ENCODE data around the gene IST1. TPM values are rescaled to one million over a fixed set of nuclear protein-coding genes. Genes with fewer than 3 reads are reported as not detected.

The IST1 gene
- total and polyA plus RNA-seq, 2 experiments from 2014 or later, result 102 to 175 TPM

DNA sequence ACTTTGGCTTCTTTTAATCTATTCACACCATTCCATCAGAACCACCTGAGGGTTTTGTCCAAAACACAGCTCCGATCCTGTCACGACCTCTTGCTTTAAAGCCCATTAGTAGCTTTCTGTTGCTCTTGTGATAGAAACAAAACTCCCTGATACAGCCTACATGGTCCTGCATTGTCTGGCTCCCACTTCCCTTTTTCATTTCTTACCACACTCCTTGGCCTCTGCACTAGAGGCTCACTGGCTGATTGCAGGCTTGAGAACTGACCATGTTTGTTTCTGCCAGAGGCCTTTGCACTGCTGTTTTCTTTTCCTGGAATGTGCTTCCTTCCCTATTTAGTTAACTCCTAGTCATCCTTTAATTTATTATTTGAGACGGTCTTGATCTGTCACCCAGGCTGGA is 23.7 kb downstream of the IST1 start:
- DNase-seq, result no peak
- Histone ChIP-seq H3K79me2 (ENCODE audit: insufficient read depth) (peaks cover 100% of the 10 kb centered on the region), H3K36me3 (ENCODE audit: low read depth) (peaks cover 79% of the 10 kb centered on the region), H3K4me3 (no peak overlapping the region), H3K9me3 (ENCODE audit: low read depth) (no peaks in the 10 kb centered on the region), H3F3A (ENCODE audit: insufficient read depth) (peaks cover 29% of the 10 kb centered on the region), H3K9me2 (ENCODE audit: insufficient read depth) (no peaks in the 10 kb centered on the region), H3K4me1 (ENCODE audit: insufficient read depth) (peaks cover 21% of the 10 kb centered on the region), H2AFZ (no peak overlapping the region), H3K4me2 (ENCODE audit: unreplicated experiment) (no peak overlapping the region), H3K9ac (no peak overlapping the region), H3K27me3 (replicated peaks; ENCODE audit: insufficient read depth) (no peaks in the 10 kb centered on the region), H4K20me1 (ENCODE audit: insufficient read depth) (peaks cover 40% of the 10 kb centered on the region), H3K27ac (no peak overlapping the region)
- 97 to 98% methylated on average over 3 of the region's 3 CpGs for WGBS, 2 experiments (ENCODE audit: low coverage in 1 of 2, low lambda C conversion rate in 2 of 2, missing lambda C conversion rate in 2 of 2)
- no peak for TF ChIP-seq EZH2phosphoT487 (IDR thresholded peaks at IDR 0.05; ENCODE audit: insufficient read depth, low read depth)
- TF ChIP-seq EZH2 (IDR thresholded peaks at IDR 0.05; ENCODE audit: insufficient read depth, poor library complexity, severe bottlenecking), result no peak
- in situ Hi-C loops (cut with MboI), result no loop called here

DNA sequence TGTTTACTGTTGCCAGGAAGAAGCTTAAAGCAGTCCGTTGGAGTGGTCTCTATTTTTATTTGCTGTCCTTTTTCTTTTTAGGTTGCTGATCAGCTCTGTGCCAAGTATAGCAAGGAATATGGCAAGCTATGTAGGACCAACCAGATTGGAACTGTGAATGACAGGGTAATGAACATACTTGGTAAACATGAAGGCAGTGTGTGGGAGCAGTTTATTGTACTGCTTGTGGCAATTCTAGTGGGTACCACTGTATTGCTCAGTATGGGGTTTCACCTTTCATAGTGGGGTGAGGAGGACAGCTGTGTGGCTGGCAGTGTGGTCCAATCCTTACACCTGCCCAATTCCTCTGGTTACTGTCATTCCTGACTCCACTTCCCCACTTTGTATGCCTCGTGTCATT is 25.3 kb downstream of the IST1 start:
- Histone ChIP-seq H3K4me3 (no peak overlapping the region), H4K20me1 (ENCODE audit: insufficient read depth) (peaks cover 27% of the 10 kb centered on the region), H3K9me3 (ENCODE audit: low read depth) (no peaks in the 10 kb centered on the region), H3K4me2 (ENCODE audit: unreplicated experiment) (no peak overlapping the region), H3K27me3 (replicated peaks; ENCODE audit: insufficient read depth) (no peaks in the 10 kb centered on the region), H3K36me3 (ENCODE audit: low read depth) (peaks cover 82% of the 10 kb centered on the region), H3K27ac (no peak overlapping the region), H3K9ac (no peak overlapping the region), H3K9me2 (ENCODE audit: insufficient read depth) (no peaks in the 10 kb centered on the region), H3F3A (ENCODE audit: insufficient read depth) (peaks cover 36% of the 10 kb centered on the region), H3K79me2 (ENCODE audit: insufficient read depth) (peaks cover 96% of the 10 kb centered on the region), H3K4me1 (ENCODE audit: insufficient read depth) (peaks cover 25% of the 10 kb centered on the region), H2AFZ (no peak overlapping the region)
- 94 to 97% methylated on average over 2 of the region's 2 CpGs for WGBS, 2 experiments (ENCODE audit: low coverage in 1 of 2, low lambda C conversion rate in 2 of 2, missing lambda C conversion rate in 2 of 2)
- no peak for TF ChIP-seq EZH2phosphoT487 (IDR thresholded peaks at IDR 0.05; ENCODE audit: insufficient read depth, low read depth)
- no peak for TF ChIP-seq EZH2 (IDR thresholded peaks at IDR 0.05; ENCODE audit: insufficient read depth, poor library complexity, severe bottlenecking)
- in situ Hi-C loops (cut with MboI), result no loop called here
- DNase-seq, result no peak

DNA sequence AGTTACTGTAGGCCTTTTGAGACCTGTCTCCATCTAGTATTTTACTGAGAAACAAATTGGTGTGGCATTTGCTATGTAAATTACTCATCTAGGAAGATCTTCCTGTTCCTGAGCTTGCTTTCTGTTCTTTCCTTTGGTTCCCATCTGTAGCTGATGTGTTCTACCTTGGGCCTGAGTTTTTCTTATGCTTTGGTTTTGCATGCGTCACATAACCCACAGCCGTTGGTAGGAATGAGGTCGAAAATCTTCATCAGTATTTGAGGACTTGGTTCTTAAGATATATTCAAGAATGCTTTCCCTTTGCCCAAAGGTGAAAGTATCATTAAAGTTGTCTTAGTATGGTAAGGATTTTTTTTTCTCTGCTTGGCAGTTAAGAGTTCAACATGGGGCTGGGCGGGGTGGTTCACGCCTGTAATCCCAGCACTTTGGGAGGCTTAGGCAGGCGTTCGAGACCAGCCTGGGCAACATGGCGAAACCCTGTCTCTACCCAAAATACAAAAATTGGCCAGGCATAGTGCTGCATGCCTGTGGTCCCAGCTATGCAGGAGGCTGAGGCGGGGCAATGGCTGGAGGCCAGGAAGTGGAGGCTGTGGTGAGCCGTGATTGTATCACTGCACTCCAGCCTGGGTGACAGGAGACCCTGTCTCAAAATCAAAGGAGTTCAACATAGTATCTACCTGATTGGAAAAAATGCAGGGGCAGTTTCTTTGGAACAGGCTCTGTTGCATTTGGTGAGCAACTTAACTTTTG is 28.8 kb downstream of the IST1 start:
- Histone ChIP-seq H3K9me3 (ENCODE audit: low read depth) (no peaks in the 10 kb centered on the region), H3K27ac (no peak overlapping the region), H3F3A (ENCODE audit: insufficient read depth) (peaks cover 45% of the 10 kb centered on the region), H3K4me3 (no peak overlapping the region), H3K4me2 (ENCODE audit: unreplicated experiment) (no peak overlapping the region), H3K9ac (no peak overlapping the region), H3K9me2 (ENCODE audit: insufficient read depth) (no peaks in the 10 kb centered on the region), H4K20me1 (ENCODE audit: insufficient read depth) (peaks cover 19% of the 10 kb centered on the region; the same call in 1 of the 2 replicates), H3K4me1 (ENCODE audit: insufficient read depth) (peaks cover 37% of the 10 kb centered on the region), H2AFZ (no peak overlapping the region), H3K79me2 (ENCODE audit: insufficient read depth) (peaks cover 78% of the 10 kb centered on the region), H3K27me3 (replicated peaks; ENCODE audit: insufficient read depth) (no peaks in the 10 kb centered on the region), H3K36me3 (ENCODE audit: low read depth) (peaks cover 73% of the 10 kb centered on the region)
- in situ Hi-C loops (cut with MboI), result no loop called here
- peak; percentile 29 for DNase-seq
- TF ChIP-seq EZH2phosphoT487 (IDR thresholded peaks at IDR 0.05; ENCODE audit: insufficient read depth, low read depth) (no peak), EZH2 (IDR thresholded peaks at IDR 0.05; ENCODE audit: insufficient read depth, poor library complexity, severe bottlenecking) (no peak)
- 87% methylated on average over 10 of the region's 10 CpGs for WGBS, 2 experiments (ENCODE audit: low coverage in 1 of 2, low lambda C conversion rate in 2 of 2, missing lambda C conversion rate in 2 of 2)

DNA sequence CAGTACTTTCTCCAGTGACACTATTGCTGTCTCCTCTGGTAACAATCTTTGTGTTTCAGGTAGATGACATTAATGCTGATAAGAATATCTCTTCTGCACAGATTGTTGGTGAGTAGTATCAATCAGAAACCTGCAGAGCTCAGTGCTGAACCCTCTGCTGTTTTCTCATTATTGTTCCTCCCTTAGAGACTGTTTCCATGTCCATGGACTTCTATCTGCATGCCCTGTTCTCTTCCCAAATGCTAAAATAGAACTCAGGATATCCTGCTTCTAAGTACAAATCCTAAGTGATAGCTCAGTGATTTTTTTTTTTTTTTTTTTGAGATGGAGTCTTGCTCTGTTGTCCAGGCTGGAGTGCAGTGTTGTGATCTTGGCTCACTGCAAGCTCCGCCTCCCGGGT is 29.4 kb downstream of the IST1 start:
- Histone ChIP-seq H3K79me2 (ENCODE audit: insufficient read depth) (peaks cover 78% of the 10 kb centered on the region), H2AFZ (no peak overlapping the region), H3F3A (ENCODE audit: insufficient read depth) (peaks cover 39% of the 10 kb centered on the region), H3K27me3 (replicated peaks; ENCODE audit: insufficient read depth) (no peaks in the 10 kb centered on the region), H3K9ac (no peak overlapping the region), H3K4me3 (no peak overlapping the region), H4K20me1 (ENCODE audit: insufficient read depth) (peaks cover 14% of the 10 kb centered on the region; the same call in 1 of the 2 replicates), H3K4me1 (ENCODE audit: insufficient read depth) (peaks cover 43% of the 10 kb centered on the region), H3K36me3 (ENCODE audit: low read depth) (peaks cover 67% of the 10 kb centered on the region), H3K4me2 (ENCODE audit: unreplicated experiment) (no peak overlapping the region), H3K27ac (no peak overlapping the region), H3K9me3 (ENCODE audit: low read depth) (no peaks in the 10 kb centered on the region), H3K9me2 (ENCODE audit: insufficient read depth) (no peaks in the 10 kb centered on the region)
- in situ Hi-C loops (cut with MboI), result no loop called here
- TF ChIP-seq EZH2phosphoT487 (IDR thresholded peaks at IDR 0.05; ENCODE audit: insufficient read depth, low read depth) (no peak), EZH2 (IDR thresholded peaks at IDR 0.05; ENCODE audit: insufficient read depth, poor library complexity, severe bottlenecking) (no peak)
- WGBS, 2 experiments (ENCODE audit: low coverage in 1 of 2, low lambda C conversion rate in 2 of 2, missing lambda C conversion rate in 2 of 2), result 90 to 100% methylated on average over 2 of the region's 2 CpGs
- no peak for DNase-seq
